Measurements from ENCODE around the gene STOX1. TPM values are rescaled to one million over a fixed set of nuclear protein-coding genes. Genes with fewer than 3 reads are reported as not detected.

STOX1 gene
- total and polyA plus RNA-seq, 5 experiments from 2014 or later = 0.29 to 1.1 (median 0.52) TPM

GRCh38 chr10:68876246-68877138, 49.2 kb downstream of the STOX1 start:
- Mint-ChIP-seq H3K27ac (no peak overlapping the region), H3K27me3 (no peaks in the 10 kb centered on the region), H3K36me3 (no peaks in the 10 kb centered on the region), H3K4me1 (no peaks in the 10 kb centered on the region), H3K9me3 (peaks cover 0 to 2% (median 0%) of the 10 kb centered on the region in 9 donors), H3K4me3 (no peak overlapping the region)
- DNase-seq (no peak), ATAC-seq (no peak)
- POLR2A ChIA-PET = no interaction called here

GRCh38 chr10:68877482-68878110, 50.3 kb downstream of the STOX1 start:
- no peak overlapping the region for H3K4me3 Mint-ChIP-seq
- H3K9me3 Mint-ChIP-seq = no peaks in the 10 kb centered on the region
- no peaks in the 10 kb centered on the region for H3K4me1 Mint-ChIP-seq
- DNase-seq (no peak), ATAC-seq (no peak)
- H3K27me3 Mint-ChIP-seq = no peaks in the 10 kb centered on the region
- no peaks in the 10 kb centered on the region for H3K36me3 Mint-ChIP-seq
- no peak overlapping the region for H3K27ac Mint-ChIP-seq
- POLR2A ChIA-PET = no interaction called here

GRCh38 chr10:68878496-68878895, 51.2 kb downstream of the STOX1 start:
- Mint-ChIP-seq H3K36me3 (no peaks in the 10 kb centered on the region), H3K27ac (no peak overlapping the region), H3K4me3 (no peak overlapping the region), H3K4me1 (no peaks in the 10 kb centered on the region), H3K9me3 (no peaks in the 10 kb centered on the region), H3K27me3 (no peaks in the 10 kb centered on the region)
- no peak for ATAC-seq
- POLR2A ChIA-PET = no interaction called here
- no peak for DNase-seq

- Mint-ChIP-seq H3K4me1 (no peaks in the 10 kb centered on the region), H3K9me3 (no peaks in the 10 kb centered on the region), H3K27me3 (no peaks in the 10 kb centered on the region), H3K36me3 (no peaks in the 10 kb centered on the region), H3K4me3 (no peak overlapping the region), H3K27ac (no peak overlapping the region)
- ATAC-seq (no peak), DNase-seq (no peak)
- POLR2A ChIA-PET = no interaction called here
Observed at GRCh38 chr10:68879628-68880027, 52.3 kb downstream of the STOX1 start.

- ATAC-seq = no peak
- Mint-ChIP-seq H3K4me1 (no peaks in the 10 kb centered on the region), H3K9me3 (no peaks in the 10 kb centered on the region), H3K27ac (no peak overlapping the region), H3K36me3 (no peaks in the 10 kb centered on the region), H3K27me3 (no peaks in the 10 kb centered on the region), H3K4me3 (no peak overlapping the region)
- DNase-seq = no peak
- POLR2A ChIA-PET = no interaction called here
Observed at GRCh38 chr10:68880181-68880580, 52.9 kb downstream of the STOX1 start.

GRCh38 chr10:68895041-68895440, 67.7 kb downstream of the STOX1 start:
- POLR2A ChIA-PET = interaction anchor here (0.6 kb wide), 1 partner anchor 93 kb away, joined by 3 read pairs; the partner anchor contains the start of gene KIFBP
- DNase-seq (no peak), ATAC-seq (no peak)
- Mint-ChIP-seq H3K9me3 (no peaks in the 10 kb centered on the region), H3K27me3 (peaks cover 0 to 4% (median 0%) of the 10 kb centered on the region in 5 donors), H3K4me1 (peaks cover 1 to 5% (median 2%) of the 10 kb centered on the region in 4 donors), H3K27ac (no peak overlapping the region), H3K36me3 (no peaks in the 10 kb centered on the region), H3K4me3 (no peak overlapping the region)

- Mint-ChIP-seq H3K9me3 (no peaks in the 10 kb centered on the region), H3K27me3 (peaks cover 0 to 4% (median 0%) of the 10 kb centered on the region in 5 donors), H3K36me3 (no peaks in the 10 kb centered on the region), H3K4me3 (no peak overlapping the region), H3K4me1 (peaks cover 9 to 24% (median 17%) of the 10 kb centered on the region in 4 donors), H3K27ac (peak overlapping the region in 1 of 10 donors; percentile 60)
- POLR2A ChIA-PET = no interaction called here
- DNase-seq (peak in 7 of 10 donors; percentile 13 to 59 (median 27)), ATAC-seq (no peak)
Observed at GRCh38 chr10:68897336-68897741, 70.0 kb downstream of the STOX1 start.

- H3K36me3 Mint-ChIP-seq = peaks cover 0 to 6% (median 0%) of the 10 kb centered on the region in 3 donors
- peaks cover 0 to 3% (median 0%) of the 10 kb centered on the region in 5 donors for H3K27me3 Mint-ChIP-seq
- peak overlapping the region in 8 of 10 donors; percentile 3 to 100 (median 91) for H3K27ac Mint-ChIP-seq
Observed at GRCh38 chr10:68899186-68899745, 71.9 kb downstream of the STOX1 start.

GRCh38 chr10:68900427-68901104, 73.2 kb downstream of the STOX1 start:
- H3K27ac Mint-ChIP-seq = peak overlapping the region; percentile 97 to 100 (median 99)
- peaks cover 21 to 43% (median 42%) of the 10 kb centered on the region in 4 donors for H3K4me1 Mint-ChIP-seq
- H3K36me3 Mint-ChIP-seq = peaks cover 0 to 12% (median 0%) of the 10 kb centered on the region in 3 donors
- H3K27me3 Mint-ChIP-seq = peaks cover 0 to 3% (median 0%) of the 10 kb centered on the region in 5 donors
- no peaks in the 10 kb centered on the region for H3K9me3 Mint-ChIP-seq
- POLR2A ChIA-PET = interaction anchor here (0.5 to 2.1 kb wide), 13 partner anchors 10 to 1124 kb away, joined by 3 to 20 read pairs (median 4); partner anchors contain the start of genes CCAR1, DDX21, HNRNPH3 and KIFBP
- H3K4me3 Mint-ChIP-seq = peak overlapping the region; percentile 87 to 100 (median 98)
- DNase-seq (peak in 1 of 10 donors; percentile 59), ATAC-seq (peak; percentile 0 to 68)

More at GRCh38 chr10:68899186-68899745, 71.9 kb downstream of the STOX1 start:
- H3K4me3 Mint-ChIP-seq = peak overlapping the region in 9 of 10 donors; percentile 0 to 100 (median 35)
- ATAC-seq (no peak), DNase-seq (no peak)
- POLR2A ChIA-PET = interaction anchor here (0.5 to 1.8 kb wide), 5 partner anchors 21 to 567 kb away, joined by 3 to 11 read pairs (median 3); partner anchors contain the start of genes HNRNPH3, PBLD, RUFY2 and SUPV3L1
- no peaks in the 10 kb centered on the region for H3K9me3 Mint-ChIP-seq
- peaks cover 18 to 37% (median 32%) of the 10 kb centered on the region in 4 donors for H3K4me1 Mint-ChIP-seq

GRCh38 chr10:68901105-68901927, 74.0 kb downstream of the STOX1 start, which contains the start of gene DDX50:
Gene DDX50 (plus strand): TSS chr10:68901315. CDS start chr10:68901385, 70 bp downstream.
- H3K27ac Mint-ChIP-seq = peak within 1 kb of the TSS; percentile 97 to 100 (median 99)
- DNase-seq = peak; percentile 83 to 98 (median 96)
- H3K36me3 Mint-ChIP-seq = peaks cover 0 to 16% (median 0%) of the 10 kb centered on the region in 3 donors
- no peaks in the 10 kb centered on the region for H3K9me3 Mint-ChIP-seq
- POLR2A ChIA-PET = interaction anchor here (0.5 to 2.1 kb wide), 10 partner anchors 9 to 1016 kb away, joined by 3 to 20 read pairs (median 4); partner anchors contain the start of genes CCAR1, DDX21, HNRNPH3 and PBLD
- ATAC-seq = peak; percentile 96
- H3K4me1 Mint-ChIP-seq = peaks cover 24 to 49% (median 47%) of the 10 kb centered on the region in 4 donors
- peak within 1 kb of the TSS; percentile 87 to 100 (median 98) for H3K4me3 Mint-ChIP-seq
- H3K27me3 Mint-ChIP-seq = peaks cover 0 to 3% (median 0%) of the 10 kb centered on the region in 5 donors

GRCh38 chr10:68902382-68902781, 75.1 kb downstream of the STOX1 start:
- H3K4me1 Mint-ChIP-seq = peaks cover 31 to 57% (median 55%) of the 10 kb centered on the region in 4 donors
- peak overlapping the region in 9 of 10 donors; percentile 64 to 100 (median 97) for H3K27ac Mint-ChIP-seq

More at GRCh38 chr10:68902382-68902781, 75.1 kb downstream of the STOX1 start:
- POLR2A ChIA-PET = interaction anchor here (1.2 kb wide), 1 partner anchor 569 kb away, joined by 7 read pairs; no protein-coding TSS in a partner anchor
- Mint-ChIP-seq H3K36me3 (peaks cover 0 to 27% (median 5%) of the 10 kb centered on the region in 3 donors), H3K27me3 (peaks cover 0 to 2% (median 0%) of the 10 kb centered on the region in 5 donors), H3K4me3 (peak overlapping the region; percentile 84 to 100 (median 98)), H3K9me3 (no peaks in the 10 kb centered on the region)
- ATAC-seq (no peak), DNase-seq (no peak)

All from naive thymus-derived CD8-positive, alpha-beta T cell (primary cell).